Forelimb muscle (tissue), 1 donor: Measurements from ENCODE around the gene HGFAC. TPM values are rescaled to one million over a fixed set of nuclear protein-coding genes. Genes with fewer than 3 reads are reported as not detected.
"Not testable (repeated sequence)": the region's sequence is repeated elsewhere in the genome, so short reads cannot be mapped to it uniquely, and the experiment has no call there.

Source experiments
- DNase-seq: peaks from one replicate; pipeline ENCODE4 v3.0.0-alpha.2; 2013; ENCODE audit warnings: low read depth
- polyA plus RNA-seq: library from polyadenylated mRNA; unstranded; fragments of 120-200 nt; gene quantifications from one replicate; pipeline ENCODE4 v1.2.1, GENCODE V29; 2013; ENCODE audit not compliant: insufficient read length

Gene HGFAC
- polyA plus RNA-seq, 1 donor: 1.3 TPM

DNA sequence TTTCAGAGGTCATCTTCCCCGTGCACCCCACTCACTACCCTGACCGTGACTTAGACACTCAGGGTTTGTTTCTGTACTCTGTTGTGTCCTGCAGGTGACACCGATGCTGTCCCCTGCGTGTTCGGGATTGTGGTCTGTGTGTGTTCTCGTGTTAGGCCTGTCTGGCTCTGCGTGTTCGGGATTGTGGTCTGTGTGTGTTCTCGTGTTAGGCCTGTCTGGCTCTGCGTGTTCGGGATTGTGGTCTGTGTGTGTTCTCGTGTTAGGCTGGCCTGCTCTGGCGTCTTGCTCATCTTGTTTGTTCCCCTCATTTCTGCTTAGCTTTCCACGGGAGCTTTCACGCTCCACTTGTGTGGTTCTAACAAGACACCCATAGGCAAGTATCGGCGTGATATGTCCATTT, 30.6 kb upstream of the HGFAC start:
- not testable (repeated sequence) for DNase-seq

- no peak for DNase-seq
Measured at GRCh38 chr4:3411676-3412075, 30.1 kb upstream of the HGFAC start.

GRCh38 chr4:3412257-3413020, 29.3 kb upstream of the HGFAC start:
- no peak for DNase-seq

DNA sequence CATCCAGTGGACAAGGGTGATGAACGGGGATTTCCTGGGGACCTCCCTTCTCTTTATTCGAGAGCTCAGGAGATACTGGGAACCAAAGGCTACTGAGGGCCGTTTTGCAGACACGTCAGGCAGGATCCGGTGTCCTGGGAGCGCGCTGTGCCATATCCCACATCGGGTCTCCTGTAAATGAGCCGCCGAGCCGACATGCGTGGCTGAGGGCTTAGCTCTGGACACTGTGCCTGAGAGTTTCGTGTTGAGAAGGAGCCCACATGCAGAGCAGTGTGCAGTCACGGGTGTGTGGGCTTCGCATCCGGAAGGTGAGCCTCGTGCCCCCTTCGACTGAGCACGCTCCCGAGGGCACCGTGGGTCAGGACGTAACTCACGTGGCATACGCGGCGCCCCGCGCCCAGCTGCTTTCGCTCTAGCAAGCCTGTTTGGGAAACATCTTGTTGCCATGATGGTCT, 28.5 kb upstream of the HGFAC start:
- no peak for DNase-seq

DNA sequence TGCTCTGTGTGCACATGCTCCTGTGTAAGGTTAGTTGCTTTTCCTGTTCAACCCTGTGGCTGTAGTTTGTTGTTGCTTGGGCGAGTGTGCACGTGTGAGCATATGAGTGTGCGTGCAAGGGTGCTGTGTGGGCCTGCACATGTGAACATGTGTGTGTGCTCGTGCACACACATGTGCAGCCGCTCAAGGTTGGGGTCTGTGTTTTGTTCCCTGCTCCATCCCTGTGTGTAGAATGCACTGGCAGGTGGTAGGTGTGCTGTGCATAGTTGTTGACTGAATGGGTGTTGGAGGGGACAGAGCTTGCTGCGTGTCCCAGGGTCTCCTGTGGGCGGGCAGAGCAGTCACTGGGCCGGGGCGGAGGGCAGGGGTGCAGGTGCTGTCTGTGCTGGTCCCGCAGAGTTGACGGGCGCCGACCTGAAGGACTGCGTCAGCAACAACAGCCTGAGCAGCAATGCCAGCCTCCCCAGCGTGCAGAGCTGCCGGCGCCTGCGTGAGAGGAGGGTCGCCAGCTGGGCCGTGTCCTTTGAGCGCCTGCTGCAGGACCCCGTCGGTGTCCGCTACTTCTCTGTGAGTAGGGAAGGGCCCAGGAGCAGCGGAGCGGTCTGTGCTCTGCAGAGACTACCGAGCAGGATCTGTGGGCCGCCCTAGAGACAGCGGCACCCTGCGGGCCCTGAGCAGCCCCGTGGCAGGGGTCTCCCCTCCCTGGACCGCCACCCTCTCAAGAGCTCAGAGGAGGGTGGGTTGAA, 27.9 kb upstream of the HGFAC start:
- DNase-seq: no peak

- no peak for DNase-seq
Measured at GRCh38 chr4:3414421-3415279, 27.1 kb upstream of the HGFAC start.

- DNase-seq: no peak
Measured at GRCh38 chr4:3415471-3416141, 26.2 kb upstream of the HGFAC start.

DNA sequence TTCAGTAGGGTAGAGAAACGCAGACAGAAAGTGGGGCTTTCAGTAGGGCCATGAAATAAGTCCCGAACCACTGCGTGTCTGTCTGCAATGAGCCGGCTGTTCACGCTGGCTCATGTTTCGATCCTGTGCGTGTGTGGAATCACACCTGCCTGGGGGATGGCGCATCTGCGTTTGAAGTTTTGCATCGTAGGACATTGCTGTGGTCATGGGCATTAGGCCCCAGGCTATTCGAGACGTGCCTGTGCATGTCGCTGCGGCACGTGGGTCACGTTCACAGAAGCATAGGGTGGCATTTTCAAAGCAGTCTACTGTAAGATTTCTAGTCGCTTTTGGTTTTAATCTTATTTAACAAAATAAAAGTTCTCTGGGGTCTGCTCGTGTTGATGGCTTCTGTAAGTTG, 25.5 kb upstream of the HGFAC start:
- no peak for DNase-seq

DNA sequence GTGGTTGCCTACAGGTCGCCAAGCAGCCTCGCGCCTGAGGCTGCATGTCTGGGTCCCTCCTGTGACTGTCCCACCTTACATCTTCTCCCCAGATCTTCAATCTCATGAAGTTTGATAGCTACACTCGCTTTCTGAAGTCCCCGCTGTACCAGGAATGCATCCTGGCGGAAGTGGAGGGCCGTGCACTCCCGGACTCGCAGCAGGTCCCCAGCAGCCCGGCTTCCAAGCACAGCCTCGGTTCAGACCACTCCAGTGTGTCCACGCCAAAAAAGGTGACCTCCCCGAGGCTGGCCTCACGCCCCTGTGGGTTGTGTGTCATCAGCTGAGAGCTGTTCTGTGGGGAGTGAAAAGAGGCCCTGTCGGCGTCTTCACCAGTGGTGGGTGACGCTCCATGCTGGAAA, 24.9 kb upstream of the HGFAC start:
- no peak for DNase-seq

- no peak for DNase-seq
Measured at GRCh38 chr4:3417448-3417847, 24.3 kb upstream of the HGFAC start.

DNA sequence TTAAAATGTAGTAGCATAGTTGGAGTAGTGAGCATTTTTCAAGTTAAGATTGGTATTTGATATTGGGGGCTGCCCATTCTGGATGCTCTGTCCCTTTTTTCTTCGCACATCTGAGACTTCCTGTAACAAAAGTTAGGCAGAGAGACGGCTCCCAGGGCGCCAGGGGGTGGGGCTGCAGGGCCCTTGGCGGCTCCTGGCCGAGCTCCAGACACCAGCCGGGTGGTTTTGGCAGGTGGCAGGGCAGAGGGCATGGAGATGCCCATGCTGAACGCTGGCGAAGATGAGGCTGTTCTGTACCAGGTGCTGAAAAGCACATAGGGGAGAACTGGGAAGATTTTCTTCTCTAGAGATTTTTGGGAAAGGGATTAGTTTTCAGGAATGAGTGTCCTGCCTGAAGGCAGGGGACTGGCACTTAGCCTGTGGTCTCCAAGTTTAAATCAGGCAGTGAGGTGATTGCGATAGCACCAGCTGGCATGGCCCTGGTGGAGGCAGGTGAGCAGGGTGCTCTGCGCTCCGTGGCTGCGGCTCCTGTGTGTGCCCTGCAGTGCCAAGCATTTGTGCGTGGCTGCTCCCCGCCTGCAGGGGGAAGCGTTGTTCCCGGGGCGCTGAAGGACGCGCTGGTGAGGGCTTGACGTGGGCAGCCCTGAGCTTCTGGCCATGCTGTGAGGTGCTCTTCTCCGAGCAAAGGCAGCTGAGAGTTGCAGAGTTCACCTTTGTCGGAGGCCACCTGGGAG, 23.6 kb upstream of the HGFAC start:
- no peak for DNase-seq

GRCh38 chr4:3419836-3420605, 21.7 kb upstream of the HGFAC start:
- DNase-seq: no peak

GRCh38 chr4:3420606-3420955, 21.2 kb upstream of the HGFAC start:
- DNase-seq: no peak

- no peak for DNase-seq
Measured at GRCh38 chr4:3420956-3421355, 20.8 kb upstream of the HGFAC start.

GRCh38 chr4:3421470-3421869, 20.3 kb upstream of the HGFAC start:
- DNase-seq: no peak

- no peak for DNase-seq
Measured at GRCh38 chr4:3422241-3422801, 19.4 kb upstream of the HGFAC start.

DNA sequence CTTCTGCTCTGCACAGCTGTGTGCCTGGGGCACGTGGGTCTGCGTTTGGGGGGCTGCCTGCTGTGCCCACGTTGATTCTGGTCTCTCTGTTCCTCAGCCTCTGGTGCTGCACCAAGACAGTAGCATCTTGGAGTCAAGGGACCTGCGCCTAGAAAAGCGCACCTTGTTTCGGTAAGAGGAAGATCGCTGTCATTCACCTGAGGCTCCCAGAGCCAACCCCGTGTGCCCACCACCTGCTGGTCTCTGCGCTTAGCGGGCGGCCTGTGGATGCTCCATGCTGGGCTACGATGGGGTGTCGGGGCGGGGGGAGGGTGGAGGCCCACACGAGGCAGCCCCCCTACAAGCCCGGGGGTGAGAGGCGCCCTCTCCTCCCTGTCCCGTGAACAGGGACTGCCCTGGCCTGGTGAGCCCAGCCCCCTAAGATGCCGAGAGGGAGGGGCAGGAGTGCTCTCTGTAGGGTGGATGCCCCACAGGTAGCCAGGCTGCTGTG, 18.9 kb upstream of the HGFAC start:
- no peak for DNase-seq

DNA sequence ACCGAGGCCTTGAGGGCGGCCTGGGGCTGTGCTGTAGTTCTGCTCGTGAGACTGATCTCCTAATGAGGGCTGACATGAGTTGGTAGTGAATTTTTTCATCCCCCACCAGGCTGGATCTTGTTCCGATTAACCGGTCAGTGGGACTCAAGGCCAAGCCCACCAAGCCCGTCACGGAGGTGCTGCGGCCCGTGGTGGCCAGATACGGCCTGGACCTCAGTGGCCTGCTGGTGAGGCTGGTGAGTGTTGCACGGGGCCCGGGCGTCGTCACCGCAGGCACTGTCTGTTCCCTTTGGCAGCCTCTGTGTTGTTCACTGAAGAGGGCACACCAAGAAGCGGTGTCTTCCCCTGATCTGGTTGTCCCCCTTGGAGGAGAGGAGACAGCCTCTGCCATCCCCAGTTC, 18.4 kb upstream of the HGFAC start:
- no peak for DNase-seq

DNA sequence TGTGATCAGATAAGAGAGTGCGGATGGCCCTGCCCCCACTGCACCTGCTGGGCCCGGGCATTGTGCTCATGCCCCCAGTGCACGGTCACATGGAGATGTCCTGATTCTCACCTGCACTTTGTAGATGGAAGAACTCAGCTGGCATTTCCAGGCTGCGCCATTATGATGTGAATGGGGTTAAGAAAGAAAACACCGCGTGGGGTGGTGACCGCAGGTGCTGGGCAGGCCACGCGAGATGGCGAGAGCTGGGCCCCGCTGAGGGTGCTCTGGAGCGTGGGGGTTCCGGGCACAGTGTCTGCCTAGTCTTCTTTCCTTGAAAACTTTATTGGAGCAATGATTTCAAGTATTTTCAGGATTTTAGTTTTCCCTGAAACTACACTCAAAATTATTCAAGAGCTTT, 17.8 kb upstream of the HGFAC start:
- no peak for DNase-seq
